Mucosa of stomach (tissue), 1 donor: Measurements from ENCODE around the gene GPC4.

ENCODE experiments used
- H3K27me3 ChIP-seq: one replicate; pipeline ENCODE4 v1.7.0; 2013; ENCODE audit warnings: mild to moderate bottlenecking, low read length; ENCODE audit not compliant: control insufficient read depth, insufficient read depth
- H3K36me3 ChIP-seq: one replicate; pipeline ENCODE4 v1.7.0; 2013; ENCODE audit warnings: low read length; ENCODE audit not compliant: control insufficient read depth, insufficient read depth
- H3K4me1 ChIP-seq: one replicate; pipeline ENCODE4 v1.7.0; 2013; ENCODE audit warnings: mild to moderate bottlenecking, low read length; ENCODE audit not compliant: control insufficient read depth, insufficient read depth
- H3K4me3 ChIP-seq: one replicate; pipeline ENCODE4 v1.7.0; 2013; ENCODE audit warnings: low read length
- H3K9ac ChIP-seq: one replicate; pipeline ENCODE4 v1.7.0; 2013; ENCODE audit warnings: mild to moderate bottlenecking, low read length, moderate library complexity
- H3K9me3 ChIP-seq: one replicate; pipeline ENCODE4 v1.7.0; 2013; ENCODE audit warnings: mild to moderate bottlenecking, low read length, moderate library complexity; ENCODE audit not compliant: control insufficient read depth
- donor health status: Pancreatic carcinoma.

Gene GPC4

GRCh38 chrX:133435544-133436124, 20.3 kb upstream of the GPC4 start:
- H3K9me3 ChIP-seq, result no peaks in the 10 kb centered on the region
- H3K4me3 ChIP-seq, result no peak overlapping the region
- H3K9ac ChIP-seq, result no peak overlapping the region
- H3K4me1 ChIP-seq, result no peaks in the 10 kb centered on the region
- H3K27me3 ChIP-seq, result no peaks in the 10 kb centered on the region
- H3K36me3 ChIP-seq, result no peaks in the 10 kb centered on the region

- H3K4me3 ChIP-seq, result no peak overlapping the region
- no peaks in the 10 kb centered on the region for H3K27me3 ChIP-seq
- H3K9me3 ChIP-seq, result no peaks in the 10 kb centered on the region
- no peaks in the 10 kb centered on the region for H3K4me1 ChIP-seq
- H3K9ac ChIP-seq, result no peak overlapping the region
- no peaks in the 10 kb centered on the region for H3K36me3 ChIP-seq
Measured at GRCh38 chrX:133434197-133434820, 19.0 kb upstream of the GPC4 start.

- Histone ChIP-seq H3K36me3 (no peaks in the 10 kb centered on the region), H3K9me3 (no peaks in the 10 kb centered on the region), H3K9ac (no peak overlapping the region), H3K4me1 (no peaks in the 10 kb centered on the region), H3K27me3 (no peaks in the 10 kb centered on the region), H3K4me3 (no peak overlapping the region)
Measured at GRCh38 chrX:133419911-133420310, 4.6 kb upstream of the GPC4 start.

- Histone ChIP-seq H3K36me3 (no peaks in the 10 kb centered on the region), H3K27me3 (peaks cover 5% of the 10 kb centered on the region), H3K4me1 (no peaks in the 10 kb centered on the region), H3K9me3 (no peaks in the 10 kb centered on the region), H3K4me3 (no peak overlapping the region), H3K9ac (no peak overlapping the region)
Measured at GRCh38 chrX:133418588-133418987, 3.3 kb upstream of the GPC4 start.

GRCh38 chrX:133417364-133417763, 2.1 kb upstream of the GPC4 start:
- Histone ChIP-seq H3K27me3 (peaks cover 5% of the 10 kb centered on the region), H3K4me3 (no peak overlapping the region), H3K9ac (no peak overlapping the region), H3K9me3 (no peaks in the 10 kb centered on the region), H3K4me1 (no peaks in the 10 kb centered on the region), H3K36me3 (no peaks in the 10 kb centered on the region)

- no peaks in the 10 kb centered on the region for H3K9me3 ChIP-seq
- peaks cover 5% of the 10 kb centered on the region for H3K27me3 ChIP-seq
- H3K36me3 ChIP-seq, result no peaks in the 10 kb centered on the region
- H3K9ac ChIP-seq, result peak overlapping the region; percentile 50
- peak overlapping the region; percentile 31 for H3K4me3 ChIP-seq
- H3K4me1 ChIP-seq, result no peaks in the 10 kb centered on the region
Measured at GRCh38 chrX:133414406-133415275, 648 bp downstream of the GPC4 start.

GRCh38 chrX:133413218-133413925, 1.9 kb downstream of the GPC4 start:
- Histone ChIP-seq H3K27me3 (peaks cover 5% of the 10 kb centered on the region), H3K9me3 (no peaks in the 10 kb centered on the region), H3K4me3 (no peak overlapping the region), H3K9ac (no peak overlapping the region), H3K4me1 (no peaks in the 10 kb centered on the region), H3K36me3 (no peaks in the 10 kb centered on the region)

GRCh38 chrX:133412665-133413064, 2.6 kb downstream of the GPC4 start:
- Histone ChIP-seq H3K36me3 (no peaks in the 10 kb centered on the region), H3K9me3 (no peaks in the 10 kb centered on the region), H3K9ac (no peak overlapping the region), H3K4me3 (no peak overlapping the region), H3K4me1 (no peaks in the 10 kb centered on the region), H3K27me3 (peaks cover 5% of the 10 kb centered on the region)

GRCh38 chrX:133412246-133412645, 3.0 kb downstream of the GPC4 start:
- Histone ChIP-seq H3K9ac (no peak overlapping the region), H3K4me1 (no peaks in the 10 kb centered on the region), H3K36me3 (no peaks in the 10 kb centered on the region), H3K27me3 (peaks cover 5% of the 10 kb centered on the region), H3K9me3 (no peaks in the 10 kb centered on the region), H3K4me3 (no peak overlapping the region)

- Histone ChIP-seq H3K27me3 (peaks cover 5% of the 10 kb centered on the region), H3K9ac (no peak overlapping the region), H3K36me3 (no peaks in the 10 kb centered on the region), H3K4me3 (no peak overlapping the region), H3K9me3 (no peaks in the 10 kb centered on the region), H3K4me1 (no peaks in the 10 kb centered on the region)
Measured at GRCh38 chrX:133410550-133410949, 4.7 kb downstream of the GPC4 start.

GRCh38 chrX:133405498-133406185, 9.6 kb downstream of the GPC4 start:
- Histone ChIP-seq H3K4me1 (no peaks in the 10 kb centered on the region), H3K36me3 (no peaks in the 10 kb centered on the region), H3K9me3 (no peaks in the 10 kb centered on the region), H3K4me3 (no peak overlapping the region), H3K27me3 (no peaks in the 10 kb centered on the region), H3K9ac (no peak overlapping the region)
